GM23248 (cell line): Measurements from ENCODE around the gene PNLIPRP3.

Experiments used
- EZH2 ChIP-seq: fragments of 200-600 bp; sonication (generic); IDR thresholded peaks from 2 replicates; pipeline ENCODE4 v1.6.1; 2018; ENCODE audit warnings: antibody characterized with exemption, mild to moderate bottlenecking; ENCODE audit not compliant: insufficient read depth, poor library complexity, severe bottlenecking
- EZH2phosphoT487 ChIP-seq: fragments of 200-600 bp; sonication (generic); IDR thresholded peaks from 2 replicates; pipeline ENCODE4 v1.6.1; 2018; ENCODE audit warnings: antibody characterized with exemption, moderate library complexity, mild to moderate bottlenecking, low read depth; ENCODE audit not compliant: insufficient read depth

- no peak for TF ChIP-seq EZH2
- no peak for TF ChIP-seq EZH2phosphoT487
These were observed 2.6 kb downstream of the PNLIPRP3 start for GRCh38 chr10:116430288-116430687.
